HEK293 (cell line): ENCODE results near the gene TGFB2.

Experiments
- CTCF ChIA-PET: fragments of 350-600 bp; formaldehyde crosslinking; extraction: SDS; loops from one replicate; lab custom pipeline; 2021; ENCODE audit warnings: antibody characterized with exemption; lab: Yijun Ruan, JAX
- POLR2A ChIA-PET: fragments of 300-600 bp; formaldehyde crosslinking; extraction: SDS; loops from one replicate; lab custom pipeline; 2020; ENCODE audit warnings: antibody characterized with exemption, inconsistent platforms; lab: Yijun Ruan, JAX
- H3K27ac ChIP-seq: fragments of 200-500 bp; sonication (Bioruptor generic); 2 replicates; pipeline ENCODE4 v1.5.1; 2014; ENCODE audit warnings: low read depth, low read length, control low read depth, inconsistent platforms; ENCODE audit errors: extremely low read depth
- H3K36me3 ChIP-seq, 2 experiments: fragments of 200-500 bp in 1 of 2; sonication (Bioruptor generic) in 1 of 2; 1 replicate in 1 of 2; 2 replicates in 1 of 2; pipeline ENCODE4 v1.5.1; 2014 to 2017; ENCODE audit warnings: inconsistent platforms in 2 of 2, low read length in 2 of 2; ENCODE audit not compliant: control insufficient read depth in 2 of 2, insufficient read depth in 1 of 2
- H3K4me1 ChIP-seq: fragments of 200-500 bp; sonication (Bioruptor generic); 2 replicates; pipeline ENCODE4 v1.5.1; 2014; ENCODE audit warnings: mild to moderate bottlenecking, low read length, inconsistent platforms; ENCODE audit not compliant: control insufficient read depth, insufficient read depth
- H3K4me3 ChIP-seq: 2 replicates; pipeline ENCODE4 v1.5.1; 2011; ENCODE audit warnings: low read depth, mild to moderate bottlenecking, control low read depth, low read length, moderate library complexity
- H3K9me3 ChIP-seq: fragments of 200-500 bp; sonication (Bioruptor generic); 2 replicates; pipeline ENCODE4 v1.5.1; 2014; ENCODE audit warnings: low read depth, low read length, inconsistent platforms; ENCODE audit not compliant: control insufficient read depth, insufficient read depth
- GLI2 ChIP-seq: fragments of 450-650 bp; formaldehyde crosslinking; IDR thresholded peaks from 2 replicates; pipeline ENCODE4; 2017; ENCODE audit warnings: missing biosample characterization, missing genetic modification characterization, low read depth, borderline replicate concordance
- GLI4 ChIP-seq: fragments of 450-650 bp; formaldehyde crosslinking; IDR thresholded peaks from 2 replicates; pipeline ENCODE4 v1.5.1; 2016; ENCODE audit warnings: missing biosample characterization, missing genetic modification characterization
- RBAK ChIP-seq: fragments of 450-650 bp; formaldehyde crosslinking; IDR thresholded peaks from 2 replicates; pipeline ENCODE4 v1.5.1; 2016; ENCODE audit warnings: missing biosample characterization, missing genetic modification characterization
- SALL2 ChIP-seq: fragments of 450-650 bp; formaldehyde crosslinking; IDR thresholded peaks from 2 replicates; pipeline ENCODE4 v1.5.0; 2017; ENCODE audit warnings: missing biosample characterization, mild to moderate bottlenecking, missing genetic modification characterization, borderline replicate concordance
- SETDB1 ChIP-seq: IDR thresholded peaks from one replicate; pipeline ENCODE4 v1.6.1; 2017; ENCODE audit warnings: mild to moderate bottlenecking, low read length, moderate library complexity, mixed read lengths; ENCODE audit not compliant: insufficient read length
- SP7 ChIP-seq: fragments of 450-650 bp; formaldehyde crosslinking; IDR thresholded peaks from 2 replicates; pipeline ENCODE4 v1.5.1; 2016; ENCODE audit warnings: missing biosample characterization, missing genetic modification characterization
- ZBTB1 ChIP-seq: fragments of 450-650 bp; formaldehyde crosslinking; IDR thresholded peaks from 2 replicates; pipeline ENCODE4 v1.5.1; 2016; ENCODE audit warnings: missing biosample characterization, missing genetic modification characterization
- ZEB2 ChIP-seq: fragments of 450-650 bp; formaldehyde crosslinking; IDR thresholded peaks from 2 replicates; pipeline ENCODE4 v1.5.1; 2016; ENCODE audit warnings: missing biosample characterization, missing genetic modification characterization
- ZNF121 ChIP-seq: fragments of 450-650 bp; formaldehyde crosslinking; IDR thresholded peaks from 2 replicates; pipeline ENCODE4 v1.5.1; 2016; ENCODE audit warnings: missing biosample characterization, missing genetic modification characterization
- ZNF174 ChIP-seq: fragments of 450-650 bp; formaldehyde crosslinking; IDR thresholded peaks from 2 replicates; pipeline ENCODE4 v1.5.0; 2017; ENCODE audit warnings: missing biosample characterization, mild to moderate bottlenecking, missing genetic modification characterization
- ZNF19 ChIP-seq: fragments of 450-650 bp; formaldehyde crosslinking; IDR thresholded peaks from 2 replicates; pipeline ENCODE4; 2016; ENCODE audit warnings: missing biosample characterization, missing genetic modification characterization, low read depth
- ZNF202 ChIP-seq: fragments of 450-650 bp; formaldehyde crosslinking; IDR thresholded peaks from 2 replicates; pipeline ENCODE4 v1.5.1; 2016; ENCODE audit warnings: missing biosample characterization, missing genetic modification characterization, borderline replicate concordance
- ZNF416 ChIP-seq: fragments of 450-650 bp; formaldehyde crosslinking; IDR thresholded peaks from 2 replicates; pipeline ENCODE4 v1.5.1; 2016; ENCODE audit warnings: missing biosample characterization, missing genetic modification characterization
- ZNF548 ChIP-seq: fragments of 450-650 bp; formaldehyde crosslinking; IDR thresholded peaks from 2 replicates; pipeline ENCODE4 v1.5.1; 2016; ENCODE audit warnings: missing biosample characterization, missing genetic modification characterization
- ZNF560 ChIP-seq: fragments of 450-650 bp; formaldehyde crosslinking; IDR thresholded peaks from 2 replicates; pipeline ENCODE4 v1.5.1; 2017; ENCODE audit warnings: missing biosample characterization, missing genetic modification characterization, borderline replicate concordance
- ZNF624 ChIP-seq: fragments of 450-650 bp; formaldehyde crosslinking; IDR thresholded peaks from 2 replicates; pipeline ENCODE4 v1.5.1; 2017; ENCODE audit warnings: missing biosample characterization, missing genetic modification characterization
- ZNF76 ChIP-seq: fragments of 450-650 bp; formaldehyde crosslinking; IDR thresholded peaks from 2 replicates; pipeline ENCODE4; 2016; ENCODE audit warnings: low read depth, missing biosample characterization, missing genetic modification characterization, borderline replicate concordance
- ZNF777 ChIP-seq: fragments of 450-650 bp; formaldehyde crosslinking; IDR thresholded peaks from 2 replicates; pipeline ENCODE4 v1.5.1; 2017; ENCODE audit warnings: missing biosample characterization, missing genetic modification characterization, borderline replicate concordance
- TF ChIP-seq, protein P1 (sequence below): fragments of 450-650 bp; formaldehyde crosslinking; IDR thresholded peaks from 2 replicates; pipeline ENCODE4 v1.5.1; 2016; ENCODE audit warnings: missing biosample characterization, missing genetic modification characterization
- TF ChIP-seq, protein P2 (sequence below): fragments of 450-650 bp; formaldehyde crosslinking; IDR thresholded peaks from 2 replicates; pipeline ENCODE4 v1.5.1; 2016; ENCODE audit warnings: missing biosample characterization, missing genetic modification characterization
- TF ChIP-seq, protein P3 (sequence below): fragments of 450-650 bp; formaldehyde crosslinking; IDR thresholded peaks from 2 replicates; pipeline ENCODE4 v1.5.1; 2017; ENCODE audit warnings: missing biosample characterization, missing genetic modification characterization
- TF ChIP-seq, protein P4 (sequence below): fragments of 450-650 bp; formaldehyde crosslinking; IDR thresholded peaks from 2 replicates; pipeline ENCODE4 v1.5.1; 2016; ENCODE audit warnings: missing biosample characterization, missing genetic modification characterization
- TF ChIP-seq, protein P5 (sequence below): fragments of 450-650 bp; formaldehyde crosslinking; IDR thresholded peaks from 2 replicates; pipeline ENCODE4 v1.5.1; 2016; ENCODE audit warnings: missing biosample characterization, missing genetic modification characterization

TGFB2 gene

DNA sequence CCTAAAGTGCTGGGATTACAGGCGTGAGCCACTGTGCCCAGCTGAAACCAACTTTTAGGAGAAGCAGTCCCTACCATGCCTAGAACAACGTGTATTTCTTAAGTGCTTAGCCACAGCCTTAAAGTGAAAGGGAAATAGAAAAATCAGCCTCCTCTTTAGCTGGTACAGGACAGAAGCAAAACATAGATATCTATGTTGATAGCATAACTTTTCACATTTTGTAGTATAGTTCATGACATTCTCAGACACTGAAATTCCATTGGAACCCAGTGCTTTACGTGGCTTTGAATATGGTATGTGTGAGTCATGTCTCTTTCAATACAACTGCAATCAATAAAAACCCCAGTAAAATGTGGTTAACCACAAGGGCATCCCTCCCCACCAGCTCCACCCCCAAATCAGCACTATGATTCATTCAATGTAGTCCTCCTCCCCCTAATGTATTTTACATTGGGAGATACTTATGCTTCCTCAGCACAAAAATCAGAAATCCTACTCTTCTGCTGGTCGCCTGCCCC is 32.1 kb downstream of the TGFB2 start (continued):
- TF ChIP-seq, protein P1, sequence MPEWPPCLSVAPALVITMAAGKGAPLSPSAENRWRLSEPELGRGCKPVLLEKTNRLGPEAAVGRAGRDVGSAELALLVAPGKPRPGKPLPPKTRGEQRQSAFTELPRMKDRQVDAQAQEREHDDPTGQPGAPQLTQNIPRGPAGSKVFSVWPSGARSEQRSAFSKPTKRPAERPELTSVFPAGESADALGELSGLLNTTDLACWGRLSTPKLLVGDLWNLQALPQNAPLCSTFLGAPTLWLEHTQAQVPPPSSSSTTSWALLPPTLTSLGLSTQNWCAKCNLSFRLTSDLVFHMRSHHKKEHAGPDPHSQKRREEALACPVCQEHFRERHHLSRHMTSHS, result no peak
- TF ChIP-seq ZNF174 (no peak), ZNF19 (tag by site-specific recombination) (no peak), GLI4 (tag by site-specific recombination) (no peak), SETDB1 (no peak), ZNF416 (tag by site-specific recombination) (no peak), ZBTB1 (0 out of 2 replicates have a peak, but pooled peaks have one; percentile 75), ZNF560 (tag by site-specific recombination) (no peak), ZNF202 (tag by site-specific recombination) (no peak), ZNF777 (tag by site-specific recombination) (no peak), SP7 (tag by site-specific recombination) (peak; percentile 96)
- TF ChIP-seq, protein P2, sequence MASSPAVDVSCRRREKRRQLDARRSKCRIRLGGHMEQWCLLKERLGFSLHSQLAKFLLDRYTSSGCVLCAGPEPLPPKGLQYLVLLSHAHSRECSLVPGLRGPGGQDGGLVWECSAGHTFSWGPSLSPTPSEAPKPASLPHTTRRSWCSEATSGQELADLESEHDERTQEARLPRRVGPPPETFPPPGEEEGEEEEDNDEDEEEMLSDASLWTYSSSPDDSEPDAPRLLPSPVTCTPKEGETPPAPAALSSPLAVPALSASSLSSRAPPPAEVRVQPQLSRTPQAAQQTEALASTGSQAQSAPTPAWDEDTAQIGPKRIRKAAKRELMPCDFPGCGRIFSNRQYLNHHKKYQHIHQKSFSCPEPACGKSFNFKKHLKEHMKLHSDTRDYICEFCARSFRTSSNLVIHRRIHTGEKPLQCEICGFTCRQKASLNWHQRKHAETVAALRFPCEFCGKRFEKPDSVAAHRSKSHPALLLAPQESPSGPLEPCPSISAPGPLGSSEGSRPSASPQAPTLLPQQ (tag by site-specific recombination), result no peak; the same call in 1 of the 2 replicates
- TF ChIP-seq, protein P3, sequence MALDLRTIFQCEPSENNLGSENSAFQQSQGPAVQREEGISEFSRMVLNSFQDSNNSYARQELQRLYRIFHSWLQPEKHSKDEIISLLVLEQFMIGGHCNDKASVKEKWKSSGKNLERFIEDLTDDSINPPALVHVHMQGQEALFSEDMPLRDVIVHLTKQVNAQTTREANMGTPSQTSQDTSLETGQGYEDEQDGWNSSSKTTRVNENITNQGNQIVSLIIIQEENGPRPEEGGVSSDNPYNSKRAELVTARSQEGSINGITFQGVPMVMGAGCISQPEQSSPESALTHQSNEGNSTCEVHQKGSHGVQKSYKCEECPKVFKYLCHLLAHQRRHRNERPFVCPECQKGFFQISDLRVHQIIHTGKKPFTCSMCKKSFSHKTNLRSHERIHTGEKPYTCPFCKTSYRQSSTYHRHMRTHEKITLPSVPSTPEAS (tag by site-specific recombination), result no peak
- TF ChIP-seq, all 188 proteins: peak for 44

DNA sequence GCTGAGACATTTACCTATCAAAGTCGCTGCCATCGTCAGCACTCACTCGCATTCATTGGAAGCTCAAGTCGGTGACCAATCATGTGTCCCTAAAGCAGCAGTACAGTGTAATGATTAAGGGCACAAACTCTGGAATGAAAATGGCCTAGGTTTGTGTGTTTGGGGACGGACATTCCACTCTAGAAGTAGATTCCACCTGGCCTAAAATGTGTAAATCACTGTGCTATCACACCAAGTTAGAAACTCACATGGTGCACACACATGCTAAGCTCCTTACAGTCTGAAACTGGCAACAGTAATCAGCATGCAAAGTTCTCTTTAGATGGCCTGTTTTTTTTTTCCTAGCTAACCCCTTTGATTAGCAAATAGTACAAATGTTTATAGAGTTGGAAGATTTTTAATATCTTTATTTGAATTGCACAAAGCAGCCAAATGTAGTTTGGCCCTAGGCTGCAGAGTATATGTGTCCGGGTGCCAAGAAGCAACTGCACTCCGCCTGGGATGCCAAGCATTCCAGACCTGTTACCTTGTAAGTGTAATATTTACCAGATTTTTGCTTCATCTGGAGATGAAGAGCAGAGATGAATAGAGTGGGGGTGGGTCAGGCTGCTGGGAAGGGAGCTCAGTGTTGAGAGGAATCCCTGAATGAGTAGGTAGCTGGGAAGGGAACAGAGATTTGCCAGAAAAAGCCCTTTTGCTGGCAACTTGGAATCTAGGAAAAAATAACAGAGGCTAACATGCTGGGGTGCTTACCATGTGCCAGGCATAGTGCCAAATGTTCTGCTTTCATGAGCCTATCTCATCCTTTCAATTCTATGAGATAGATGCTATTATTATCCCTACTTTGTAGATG is 35.2 kb downstream of the TGFB2 start:
- Histone ChIP-seq H3K27ac (no peak overlapping the region), H3K4me3 (no peak overlapping the region), H3K4me1 (peaks cover 14% of the 10 kb centered on the region), H3K9me3 (no peaks in the 10 kb centered on the region), H3K36me3 (no peaks in the 10 kb centered on the region)
- ChIA-PET POLR2A (interaction anchor here (0.6 to 1.3 kb wide), 4 partner anchors 8 to 101 kb away, joined by 3 to 4 read pairs (median 4); no protein-coding TSS in a partner anchor), CTCF (interaction anchor here (0.6 kb wide), 2 partner anchors 95 to 105 kb away, joined by 3 to 6 read pairs; no protein-coding TSS in a partner anchor)
- TF ChIP-seq SP7 (tag by site-specific recombination) (no peak), ZNF76 (tag by site-specific recombination) (no peak), ZEB2 (tag by site-specific recombination) (no peak), ZNF624 (tag by site-specific recombination) (no peak), ZNF121 (tag by site-specific recombination) (no peak), ZNF548 (tag by site-specific recombination) (no peak), SALL2 (tag by site-specific recombination) (no peak), ZNF19 (tag by site-specific recombination) (no peak), GLI2 (tag by site-specific recombination) (no peak), RBAK (no peak)
- TF ChIP-seq, protein P4, sequence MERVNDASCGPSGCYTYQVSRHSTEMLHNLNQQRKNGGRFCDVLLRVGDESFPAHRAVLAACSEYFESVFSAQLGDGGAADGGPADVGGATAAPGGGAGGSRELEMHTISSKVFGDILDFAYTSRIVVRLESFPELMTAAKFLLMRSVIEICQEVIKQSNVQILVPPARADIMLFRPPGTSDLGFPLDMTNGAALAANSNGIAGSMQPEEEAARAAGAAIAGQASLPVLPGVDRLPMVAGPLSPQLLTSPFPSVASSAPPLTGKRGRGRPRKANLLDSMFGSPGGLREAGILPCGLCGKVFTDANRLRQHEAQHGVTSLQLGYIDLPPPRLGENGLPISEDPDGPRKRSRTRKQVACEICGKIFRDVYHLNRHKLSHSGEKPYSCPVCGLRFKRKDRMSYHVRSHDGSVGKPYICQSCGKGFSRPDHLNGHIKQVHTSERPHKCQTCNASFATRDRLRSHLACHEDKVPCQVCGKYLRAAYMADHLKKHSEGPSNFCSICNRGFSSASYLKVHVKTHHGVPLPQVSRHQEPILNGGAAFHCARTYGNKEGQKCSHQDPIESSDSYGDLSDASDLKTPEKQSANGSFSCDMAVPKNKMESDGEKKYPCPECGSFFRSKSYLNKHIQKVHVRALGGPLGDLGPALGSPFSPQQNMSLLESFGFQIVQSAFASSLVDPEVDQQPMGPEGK (tag by site-specific recombination), result no peak
- TF ChIP-seq, protein P5, sequence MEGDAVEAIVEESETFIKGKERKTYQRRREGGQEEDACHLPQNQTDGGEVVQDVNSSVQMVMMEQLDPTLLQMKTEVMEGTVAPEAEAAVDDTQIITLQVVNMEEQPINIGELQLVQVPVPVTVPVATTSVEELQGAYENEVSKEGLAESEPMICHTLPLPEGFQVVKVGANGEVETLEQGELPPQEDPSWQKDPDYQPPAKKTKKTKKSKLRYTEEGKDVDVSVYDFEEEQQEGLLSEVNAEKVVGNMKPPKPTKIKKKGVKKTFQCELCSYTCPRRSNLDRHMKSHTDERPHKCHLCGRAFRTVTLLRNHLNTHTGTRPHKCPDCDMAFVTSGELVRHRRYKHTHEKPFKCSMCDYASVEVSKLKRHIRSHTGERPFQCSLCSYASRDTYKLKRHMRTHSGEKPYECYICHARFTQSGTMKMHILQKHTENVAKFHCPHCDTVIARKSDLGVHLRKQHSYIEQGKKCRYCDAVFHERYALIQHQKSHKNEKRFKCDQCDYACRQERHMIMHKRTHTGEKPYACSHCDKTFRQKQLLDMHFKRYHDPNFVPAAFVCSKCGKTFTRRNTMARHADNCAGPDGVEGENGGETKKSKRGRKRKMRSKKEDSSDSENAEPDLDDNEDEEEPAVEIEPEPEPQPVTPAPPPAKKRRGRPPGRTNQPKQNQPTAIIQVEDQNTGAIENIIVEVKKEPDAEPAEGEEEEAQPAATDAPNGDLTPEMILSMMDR (tag by site-specific recombination), result no peak
